HEK293 (cell line): Measurements from ENCODE around the gene LCN10.

Experiments used
- CTCF ChIP-seq: fragments of 450-650 bp; formaldehyde crosslinking; IDR thresholded peaks from 2 replicates; pipeline ENCODE4 v1.5.1; 2016; ENCODE audit warnings: missing biosample characterization, missing genetic modification characterization
- KLF7 ChIP-seq: fragments of 450-650 bp; formaldehyde crosslinking; IDR thresholded peaks from 2 replicates; pipeline ENCODE4 v1.5.1; 2016; ENCODE audit warnings: missing biosample characterization, missing genetic modification characterization, borderline replicate concordance
- SP2 ChIP-seq: fragments of 450-650 bp; formaldehyde crosslinking; IDR thresholded peaks from 2 replicates; pipeline ENCODE4 v1.5.1; 2016; ENCODE audit warnings: missing biosample characterization, missing genetic modification characterization
- WT1 ChIP-seq: fragments of 450-650 bp; formaldehyde crosslinking; IDR thresholded peaks from 2 replicates; pipeline ENCODE4 v1.5.1; 2016; ENCODE audit warnings: missing biosample characterization, missing genetic modification characterization
- YY1 ChIP-seq: fragments of 450-650 bp; formaldehyde crosslinking; IDR thresholded peaks from 2 replicates; pipeline ENCODE4 v1.5.1; 2018; ENCODE audit warnings: missing biosample characterization, missing genetic modification characterization
- ZNF768 ChIP-seq: fragments of 450-650 bp; formaldehyde crosslinking; IDR thresholded peaks from 2 replicates; pipeline ENCODE4 v1.5.1; 2018; ENCODE audit warnings: missing biosample characterization, mild to moderate bottlenecking, missing genetic modification characterization
- TF ChIP-seq, protein P1 (sequence below): fragments of 450-650 bp; formaldehyde crosslinking; IDR thresholded peaks from 2 replicates; pipeline ENCODE4 v1.5.1; 2016; ENCODE audit warnings: missing biosample characterization, missing genetic modification characterization
- TF ChIP-seq, protein P2 (sequence below): fragments of 450-650 bp; formaldehyde crosslinking; IDR thresholded peaks from 2 replicates; pipeline ENCODE4 v1.5.1; 2016; ENCODE audit warnings: missing biosample characterization, missing genetic modification characterization, low read depth

GRCh38 chr9:136775191-136775590 is 32.5 kb upstream of the LCN10 start:
- TF ChIP-seq CTCF (tag by site-specific recombination) (no peak), ZNF768 (tag by site-specific recombination) (no peak), WT1 (tag by site-specific recombination) (no peak), YY1 (tag by site-specific recombination) (no peak), KLF7 (tag by site-specific recombination) (no peak), SP2 (no peak)
- TF ChIP-seq, protein P1, sequence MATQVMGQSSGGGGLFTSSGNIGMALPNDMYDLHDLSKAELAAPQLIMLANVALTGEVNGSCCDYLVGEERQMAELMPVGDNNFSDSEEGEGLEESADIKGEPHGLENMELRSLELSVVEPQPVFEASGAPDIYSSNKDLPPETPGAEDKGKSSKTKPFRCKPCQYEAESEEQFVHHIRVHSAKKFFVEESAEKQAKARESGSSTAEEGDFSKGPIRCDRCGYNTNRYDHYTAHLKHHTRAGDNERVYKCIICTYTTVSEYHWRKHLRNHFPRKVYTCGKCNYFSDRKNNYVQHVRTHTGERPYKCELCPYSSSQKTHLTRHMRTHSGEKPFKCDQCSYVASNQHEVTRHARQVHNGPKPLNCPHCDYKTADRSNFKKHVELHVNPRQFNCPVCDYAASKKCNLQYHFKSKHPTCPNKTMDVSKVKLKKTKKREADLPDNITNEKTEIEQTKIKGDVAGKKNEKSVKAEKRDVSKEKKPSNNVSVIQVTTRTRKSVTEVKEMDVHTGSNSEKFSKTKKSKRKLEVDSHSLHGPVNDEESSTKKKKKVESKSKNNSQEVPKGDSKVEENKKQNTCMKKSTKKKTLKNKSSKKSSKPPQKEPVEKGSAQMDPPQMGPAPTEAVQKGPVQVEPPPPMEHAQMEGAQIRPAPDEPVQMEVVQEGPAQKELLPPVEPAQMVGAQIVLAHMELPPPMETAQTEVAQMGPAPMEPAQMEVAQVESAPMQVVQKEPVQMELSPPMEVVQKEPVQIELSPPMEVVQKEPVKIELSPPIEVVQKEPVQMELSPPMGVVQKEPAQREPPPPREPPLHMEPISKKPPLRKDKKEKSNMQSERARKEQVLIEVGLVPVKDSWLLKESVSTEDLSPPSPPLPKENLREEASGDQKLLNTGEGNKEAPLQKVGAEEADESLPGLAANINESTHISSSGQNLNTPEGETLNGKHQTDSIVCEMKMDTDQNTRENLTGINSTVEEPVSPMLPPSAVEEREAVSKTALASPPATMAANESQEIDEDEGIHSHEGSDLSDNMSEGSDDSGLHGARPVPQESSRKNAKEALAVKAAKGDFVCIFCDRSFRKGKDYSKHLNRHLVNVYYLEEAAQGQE, result no peak
- TF ChIP-seq, protein P2, sequence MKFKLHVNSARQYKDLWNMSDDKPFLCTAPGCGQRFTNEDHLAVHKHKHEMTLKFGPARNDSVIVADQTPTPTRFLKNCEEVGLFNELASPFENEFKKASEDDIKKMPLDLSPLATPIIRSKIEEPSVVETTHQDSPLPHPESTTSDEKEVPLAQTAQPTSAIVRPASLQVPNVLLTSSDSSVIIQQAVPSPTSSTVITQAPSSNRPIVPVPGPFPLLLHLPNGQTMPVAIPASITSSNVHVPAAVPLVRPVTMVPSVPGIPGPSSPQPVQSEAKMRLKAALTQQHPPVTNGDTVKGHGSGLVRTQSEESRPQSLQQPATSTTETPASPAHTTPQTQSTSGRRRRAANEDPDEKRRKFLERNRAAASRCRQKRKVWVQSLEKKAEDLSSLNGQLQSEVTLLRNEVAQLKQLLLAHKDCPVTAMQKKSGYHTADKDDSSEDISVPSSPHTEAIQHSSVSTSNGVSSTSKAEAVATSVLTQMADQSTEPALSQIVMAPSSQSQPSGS, result no peak
